Natural killer cell (primary cell): ENCODE data around the gene FARP1. TPM values are rescaled to one million over a fixed set of nuclear protein-coding genes. Genes with fewer than 3 reads are reported as not detected.

Experiments
- ATAC-seq, 3 donors: fragments of 150-1000 bp in 2 of 3; fragments of 200-7000 bp in 1 of 3; cut with Tn5 transposase; 1 replicate in 1 of 3; 2 replicates in 2 of 3; pipeline ENCODE4 v1.10.0; 2021; ENCODE audit warnings: mild to moderate bottlenecking in 2 of 3, moderate library complexity in 2 of 3
- DNase-seq, 2 donors: peaks; one replicate each; pipeline versions ENCODE4 v3.0.0 to v3.0.0-alpha.2; 2013 to 2021; ENCODE audit warnings: mixed read lengths in 1 of 2
- H3K27ac ChIP-seq: one replicate; pipeline ENCODE4 v1.5.1; 2013; ENCODE audit warnings: mild to moderate bottlenecking, low read length
- H3K27me3 ChIP-seq: one replicate; pipeline ENCODE4 v1.6.1; 2013; ENCODE audit warnings: low read length; ENCODE audit not compliant: control insufficient read depth, insufficient read depth
- H3K36me3 ChIP-seq: one replicate; pipeline ENCODE4 v1.6.1; 2013; ENCODE audit warnings: low read length; ENCODE audit not compliant: control insufficient read depth, insufficient read depth
- H3K4me1 ChIP-seq: one replicate; pipeline ENCODE4 v1.6.1; 2013; ENCODE audit warnings: low read length; ENCODE audit not compliant: control insufficient read depth, insufficient read depth
- H3K4me3 ChIP-seq: one replicate; pipeline ENCODE4 v1.5.1; 2013; ENCODE audit warnings: low read length
- H3K9me3 ChIP-seq: one replicate; pipeline ENCODE4 v1.6.1; 2013; ENCODE audit warnings: low read length; ENCODE audit not compliant: control insufficient read depth, insufficient read depth
- H3K27ac Mint-ChIP-seq, 2 donors: one replicate each; pipeline ENCODE4 v1.8.0; 2022; ENCODE audit warnings: mild to moderate bottlenecking in 2 of 2, mixed read lengths in 2 of 2, moderate library complexity in 1 of 2
- H3K27me3 Mint-ChIP-seq, 2 donors: one replicate each; pipeline ENCODE4 v1.8.0; 2022; ENCODE audit warnings: low read depth in 2 of 2, mixed read lengths in 2 of 2
- H3K36me3 Mint-ChIP-seq: one replicate; pipeline ENCODE4 v1.8.0; 2022; ENCODE audit warnings: mixed read lengths
- H3K4me1 Mint-ChIP-seq, 2 donors: one replicate each; pipeline ENCODE4 v1.8.0; 2022; ENCODE audit warnings: mixed read lengths in 2 of 2
- H3K4me3 Mint-ChIP-seq: one replicate; pipeline ENCODE4 v1.8.0; 2022; ENCODE audit warnings: mild to moderate bottlenecking, moderate library complexity, mixed read lengths
- H3K9me3 Mint-ChIP-seq, 2 donors: one replicate each; pipeline ENCODE4 v1.8.0; 2022; ENCODE audit warnings: mixed read lengths in 2 of 2
- WGBS: methylation state at CpG from one replicate; pipeline ENCODE4 v1.1.7; 2013; ENCODE audit warnings: missing lambda C conversion rate; ENCODE audit not compliant: insufficient coverage; 5-methylcytosine and 5-hydroxymethylcytosine counted together
- intact Hi-C: fragments of 100-400 bp; cut with micrococcal nuclease; formaldehyde crosslinking; loops from one replicate; pipeline ENCODE4 v1.14.2; 2022
- total RNA-seq, 4 donors: library from RNA; stranded (reverse); fragments of 120-200 nt in 1 of 4; gene quantifications; one replicate each; pipeline versions ENCODE4 v1.2.3 to v1.2.4, GENCODE V29; 2013 to 2022
- TF ChIP-seq, protein P1 (sequence below): fragments of 200-600 bp; IDR thresholded peaks from one replicate; pipeline ENCODE4 v1.8.0; 2022; ENCODE audit warnings: antibody characterized with exemption

FARP1 gene
- total RNA-seq, 3 donors from 2014 or later (not counting 1 experiment from before 2014, with no cell fraction given): 0.71 to 1.2 (median 1.1) TPM

DNA sequence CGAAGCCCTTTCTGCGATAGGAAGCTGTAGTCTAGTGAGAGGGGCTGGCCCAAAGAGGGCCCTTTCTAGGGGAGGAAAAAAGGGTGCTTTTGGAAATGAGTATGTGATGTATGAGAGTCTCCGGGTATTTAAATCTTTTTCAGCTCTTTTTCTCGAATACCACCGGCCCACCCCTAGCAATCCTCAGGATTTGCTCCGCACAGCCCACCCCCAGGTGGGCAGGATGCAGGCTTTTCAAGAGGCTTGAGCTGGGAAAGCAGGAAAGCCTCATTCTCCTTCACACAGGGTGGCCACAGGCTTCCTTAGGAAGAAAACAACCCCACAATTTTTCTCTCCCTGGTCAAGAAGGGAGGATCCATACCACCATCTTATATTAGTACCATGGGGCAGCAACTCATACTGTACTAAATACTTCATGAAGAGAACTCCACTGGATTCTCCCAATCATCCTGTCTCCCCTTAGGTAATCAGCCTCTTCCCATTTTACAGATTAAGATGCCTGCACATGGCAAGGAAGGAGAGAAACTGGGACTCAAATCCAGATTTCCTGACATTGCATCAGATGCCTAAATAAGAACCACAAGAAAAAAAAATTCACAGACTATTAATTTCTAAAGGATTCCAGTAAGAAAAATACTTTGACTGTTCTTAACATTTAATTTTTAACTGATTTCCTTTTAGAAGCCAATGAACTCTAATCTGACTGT, 349.6 kb downstream of the FARP1 start:
- 98% methylated on average over 6 of the region's 6 CpGs for WGBS
- TF ChIP-seq, protein P1, sequence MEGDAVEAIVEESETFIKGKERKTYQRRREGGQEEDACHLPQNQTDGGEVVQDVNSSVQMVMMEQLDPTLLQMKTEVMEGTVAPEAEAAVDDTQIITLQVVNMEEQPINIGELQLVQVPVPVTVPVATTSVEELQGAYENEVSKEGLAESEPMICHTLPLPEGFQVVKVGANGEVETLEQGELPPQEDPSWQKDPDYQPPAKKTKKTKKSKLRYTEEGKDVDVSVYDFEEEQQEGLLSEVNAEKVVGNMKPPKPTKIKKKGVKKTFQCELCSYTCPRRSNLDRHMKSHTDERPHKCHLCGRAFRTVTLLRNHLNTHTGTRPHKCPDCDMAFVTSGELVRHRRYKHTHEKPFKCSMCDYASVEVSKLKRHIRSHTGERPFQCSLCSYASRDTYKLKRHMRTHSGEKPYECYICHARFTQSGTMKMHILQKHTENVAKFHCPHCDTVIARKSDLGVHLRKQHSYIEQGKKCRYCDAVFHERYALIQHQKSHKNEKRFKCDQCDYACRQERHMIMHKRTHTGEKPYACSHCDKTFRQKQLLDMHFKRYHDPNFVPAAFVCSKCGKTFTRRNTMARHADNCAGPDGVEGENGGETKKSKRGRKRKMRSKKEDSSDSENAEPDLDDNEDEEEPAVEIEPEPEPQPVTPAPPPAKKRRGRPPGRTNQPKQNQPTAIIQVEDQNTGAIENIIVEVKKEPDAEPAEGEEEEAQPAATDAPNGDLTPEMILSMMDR: no peak
- Mint-ChIP-seq H3K27me3 (no peaks in the 10 kb centered on the region), H3K4me3 (no peak overlapping the region), H3K9me3 (no peaks in the 10 kb centered on the region), H3K36me3 (no peaks in the 10 kb centered on the region), H3K27ac (no peak overlapping the region), H3K4me1 (peaks cover 39 to 65% of the 10 kb centered on the region in 2 donors)
- intact Hi-C loops: no loop called here
- DNase-seq (no peak), ATAC-seq (no peak)
- no peaks in the 10 kb centered on the region for H3K36me3 ChIP-seq
- no peak overlapping the region for H3K27ac ChIP-seq
- H3K9me3 ChIP-seq: no peaks in the 10 kb centered on the region
- peaks cover 6% of the 10 kb centered on the region for H3K4me1 ChIP-seq
- no peaks in the 10 kb centered on the region for H3K27me3 ChIP-seq
- no peak overlapping the region for H3K4me3 ChIP-seq

DNA sequence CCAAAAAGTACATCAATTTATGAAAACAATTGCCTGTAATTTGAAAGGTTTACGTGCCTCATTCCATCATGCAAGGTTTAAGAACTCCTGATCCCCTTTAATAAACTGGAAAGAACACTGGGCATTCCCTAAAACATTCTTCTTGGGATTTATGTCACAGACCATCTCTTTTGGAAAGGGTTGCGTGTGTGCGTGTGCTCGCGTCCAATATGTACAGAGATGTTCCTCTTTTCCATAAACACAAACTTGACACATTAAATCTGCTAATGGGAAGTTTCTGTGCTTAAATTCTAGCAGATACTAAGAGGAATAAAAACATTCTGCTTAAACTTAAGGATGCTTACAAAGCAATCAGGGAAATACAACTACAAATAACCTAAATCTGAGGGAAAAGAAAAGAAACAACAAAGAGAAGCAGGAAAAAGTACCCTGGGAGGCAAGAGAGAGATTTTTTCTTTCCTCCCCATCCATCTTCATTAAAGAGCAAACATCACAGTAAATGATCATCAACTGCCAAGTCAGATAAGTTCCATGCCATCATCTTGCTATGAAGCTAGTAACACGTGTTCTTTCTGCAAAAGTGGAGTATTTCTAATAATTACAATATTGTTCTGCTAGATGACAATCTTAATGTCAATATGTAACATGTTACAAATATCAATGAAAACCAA, 350.3 kb downstream of the FARP1 start:
- ATAC-seq (no peak), DNase-seq (no peak)
- 94% methylated on average over 5 of the region's 6 CpGs for WGBS
- H3K4me1 ChIP-seq: peaks cover 3% of the 10 kb centered on the region
- H3K36me3 ChIP-seq: no peaks in the 10 kb centered on the region
- no peak overlapping the region for H3K27ac ChIP-seq
- no peaks in the 10 kb centered on the region for H3K27me3 Mint-ChIP-seq
- no peaks in the 10 kb centered on the region for H3K9me3 ChIP-seq
- peaks cover 44 to 69% of the 10 kb centered on the region in 2 donors for H3K4me1 Mint-ChIP-seq
- H3K9me3 Mint-ChIP-seq: no peaks in the 10 kb centered on the region
- no peak overlapping the region for H3K27ac Mint-ChIP-seq
- no peak overlapping the region for H3K4me3 Mint-ChIP-seq
- intact Hi-C loops: no loop called here
- TF ChIP-seq, protein P1: no peak
- H3K27me3 ChIP-seq: no peaks in the 10 kb centered on the region
- H3K36me3 Mint-ChIP-seq: no peaks in the 10 kb centered on the region
- H3K4me3 ChIP-seq: no peak overlapping the region

DNA sequence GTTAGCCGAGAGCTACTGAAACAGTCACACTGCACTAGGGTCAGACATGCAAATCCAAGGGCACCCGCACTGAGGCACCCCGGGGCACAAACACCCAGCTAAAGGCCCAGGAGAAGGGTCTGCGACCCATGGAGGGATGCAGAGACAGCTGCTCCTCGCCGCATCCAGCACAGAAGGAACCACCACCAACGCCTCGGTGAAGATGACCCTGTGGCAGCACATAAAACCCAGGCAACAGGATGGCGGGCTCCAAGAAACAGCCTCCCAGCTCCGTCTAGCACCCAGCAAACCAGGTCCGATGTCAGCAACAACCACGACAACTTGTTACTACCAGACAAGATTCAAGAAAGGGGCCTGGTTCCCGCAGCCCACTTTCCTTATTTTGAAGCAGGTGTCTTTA, 351.9 kb downstream of the FARP1 start:
- peak overlapping the region in 1 of 2 donors; percentile 41 for H3K27ac Mint-ChIP-seq
- Histone ChIP-seq H3K4me3 (no peak overlapping the region), H3K27ac (no peak overlapping the region), H3K9me3 (no peaks in the 10 kb centered on the region), H3K36me3 (peaks cover 7% of the 10 kb centered on the region), H3K27me3 (no peaks in the 10 kb centered on the region), H3K4me1 (peaks cover 2% of the 10 kb centered on the region)
- no peak overlapping the region for H3K4me3 Mint-ChIP-seq
- H3K9me3 Mint-ChIP-seq: no peaks in the 10 kb centered on the region
- peaks cover 42 to 59% of the 10 kb centered on the region in 2 donors for H3K4me1 Mint-ChIP-seq
- no peak for ATAC-seq
- DNase-seq: no peak
- intact Hi-C loops: no loop called here
- 93% methylated on average over 13 of the region's 13 CpGs for WGBS
- H3K27me3 Mint-ChIP-seq: no peaks in the 10 kb centered on the region
- TF ChIP-seq, protein P1: no peak
- H3K36me3 Mint-ChIP-seq: peaks cover 5% of the 10 kb centered on the region
